GM21381 (cell line): ENCODE measurements around the gene PDX1.

Experiments used
- ATAC-seq: cut with Tn5 transposase; IDR thresholded peaks from one replicate; pipeline ENCODE4 v1.9.1; 2021; ENCODE audit warnings: mild to moderate bottlenecking, moderate library complexity; ENCODE audit not compliant: unreplicated experiment

Gene PDX1

GRCh38 chr13:27921961-27922882, 2.4 kb downstream of the PDX1 start:
- ATAC-seq: no peak

DNA sequence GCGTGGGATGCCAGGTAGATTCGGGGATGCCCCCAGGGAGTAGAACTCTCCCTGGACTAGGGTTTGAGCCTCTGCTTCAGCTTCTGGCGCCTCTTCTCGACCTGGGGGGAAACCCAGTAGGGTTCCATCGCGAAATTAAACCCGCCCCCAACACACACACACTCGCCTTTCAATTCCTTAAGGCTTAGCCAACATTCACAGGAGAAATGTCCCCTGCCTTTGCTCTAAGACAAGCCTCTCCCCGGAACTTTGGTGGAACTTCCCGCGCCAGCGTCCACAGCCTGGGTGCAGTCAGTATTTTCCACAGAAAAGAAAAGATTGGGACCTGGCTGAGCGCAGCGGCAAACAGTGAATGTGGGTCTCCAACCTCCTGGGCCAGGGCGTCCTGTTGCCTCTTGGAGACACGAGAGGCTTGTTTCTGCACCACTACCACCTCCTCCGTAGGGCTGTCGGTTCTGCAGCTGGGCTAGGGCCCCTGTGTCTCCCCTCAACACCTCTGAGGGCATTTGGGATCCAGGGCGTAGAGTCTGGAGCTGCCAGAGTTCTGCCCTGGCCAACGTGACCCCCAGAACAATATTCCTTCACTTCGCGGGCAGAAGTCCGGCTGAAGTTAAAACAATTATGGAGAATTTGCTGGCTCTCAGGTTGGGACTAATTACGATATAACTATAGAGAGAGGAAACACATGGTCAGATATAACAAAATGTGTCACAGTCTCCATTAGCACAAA, 3.2 kb downstream of the PDX1 start:
- no peak for ATAC-seq

GRCh38 chr13:27923794-27924528, 4.2 kb downstream of the PDX1 start:
- no peak for ATAC-seq

- ATAC-seq: no peak
These were observed 4.8 kb downstream of the PDX1 start for GRCh38 chr13:27924529-27925141.

DNA sequence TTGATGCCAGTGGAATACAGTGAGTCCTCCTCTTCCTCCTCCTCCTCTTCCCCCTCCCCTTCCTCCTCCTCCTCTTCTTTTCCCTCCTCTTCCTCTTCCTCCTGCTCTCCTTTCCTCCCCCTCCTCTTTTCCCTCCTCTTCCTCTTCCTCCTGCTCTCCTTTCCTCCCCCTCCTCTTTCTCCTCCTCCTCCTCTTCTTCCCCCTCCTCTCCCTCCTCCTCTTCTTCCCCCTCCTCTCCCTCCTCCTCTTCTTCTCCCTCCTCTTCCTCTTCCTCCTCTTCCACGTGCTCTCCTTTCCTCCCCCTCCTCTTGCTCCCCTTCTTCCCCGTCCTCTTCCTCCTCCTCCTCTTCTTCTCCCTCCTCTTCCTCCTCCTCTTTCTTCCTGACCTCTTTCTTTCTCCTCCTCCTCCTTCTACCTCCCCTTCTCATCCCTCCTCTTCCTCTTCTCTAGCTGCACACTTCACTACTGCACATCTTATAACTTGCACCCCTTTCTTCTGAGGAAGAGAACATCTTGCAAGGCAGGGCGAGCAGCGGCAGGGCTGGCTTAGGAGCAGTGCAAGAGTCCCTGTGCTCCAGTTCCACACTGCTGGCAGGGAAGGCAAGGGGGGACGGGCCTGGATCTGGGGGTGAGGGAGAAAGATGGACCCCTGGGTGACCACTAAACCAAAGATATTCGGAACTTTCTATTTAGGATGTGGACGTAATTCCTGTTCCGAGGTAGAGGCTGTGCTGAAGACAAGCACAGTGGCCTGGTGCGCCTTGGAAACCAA, 5.6 kb downstream of the PDX1 start:
- no peak for ATAC-seq

- ATAC-seq: no peak
These were observed 7.0 kb downstream of the PDX1 start for GRCh38 chr13:27926644-27927434.

DNA sequence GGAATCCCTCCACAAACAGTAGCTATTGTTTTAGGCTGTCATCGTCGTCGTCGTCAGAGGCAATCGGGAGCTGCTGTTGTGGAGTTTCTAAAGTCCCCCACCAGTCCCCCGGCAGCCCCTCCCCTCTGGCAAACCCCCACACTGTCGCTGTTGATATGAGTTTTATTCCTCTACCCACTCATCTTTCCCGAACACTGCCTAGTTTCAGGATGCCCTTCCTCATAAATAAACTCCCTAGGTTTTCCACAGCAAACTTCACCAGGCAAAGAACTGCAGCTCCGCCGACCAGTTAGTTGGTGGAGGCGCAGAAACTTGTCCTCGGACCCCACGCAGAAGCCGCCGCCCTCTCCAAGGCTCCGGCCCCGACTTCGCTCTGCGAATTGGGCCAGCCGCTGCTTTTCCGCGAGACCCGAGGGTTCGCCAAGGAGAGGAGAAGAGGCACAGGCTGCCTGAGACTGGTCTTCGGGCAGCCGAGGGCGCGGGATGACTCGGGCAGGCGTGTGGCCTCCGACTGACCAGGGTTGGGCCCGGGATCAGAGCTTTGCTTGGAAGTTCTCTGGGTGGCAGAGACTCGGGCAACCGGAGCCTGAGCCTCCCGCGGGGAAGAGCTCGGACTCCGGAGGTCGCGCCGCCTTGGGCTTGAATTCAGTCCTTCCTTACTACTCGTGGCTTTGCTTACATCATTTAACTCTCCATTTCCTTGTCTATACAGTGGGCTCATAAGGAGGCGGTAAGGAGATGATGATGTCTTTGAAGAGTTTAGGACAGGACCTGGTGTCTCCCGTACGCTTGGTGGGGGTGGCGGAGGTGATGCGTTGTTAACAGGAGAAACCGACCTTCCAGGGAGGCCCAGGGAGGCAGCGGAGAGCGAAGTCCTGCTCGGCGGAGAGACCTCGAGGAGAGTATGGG, 7.9 kb downstream of the PDX1 start:
- no peak for ATAC-seq

GRCh38 chr13:27928353-27928804, 8.6 kb downstream of the PDX1 start:
- no peak for ATAC-seq

GRCh38 chr13:27928805-27929753, 9.3 kb downstream of the PDX1 start:
- no peak for ATAC-seq

DNA sequence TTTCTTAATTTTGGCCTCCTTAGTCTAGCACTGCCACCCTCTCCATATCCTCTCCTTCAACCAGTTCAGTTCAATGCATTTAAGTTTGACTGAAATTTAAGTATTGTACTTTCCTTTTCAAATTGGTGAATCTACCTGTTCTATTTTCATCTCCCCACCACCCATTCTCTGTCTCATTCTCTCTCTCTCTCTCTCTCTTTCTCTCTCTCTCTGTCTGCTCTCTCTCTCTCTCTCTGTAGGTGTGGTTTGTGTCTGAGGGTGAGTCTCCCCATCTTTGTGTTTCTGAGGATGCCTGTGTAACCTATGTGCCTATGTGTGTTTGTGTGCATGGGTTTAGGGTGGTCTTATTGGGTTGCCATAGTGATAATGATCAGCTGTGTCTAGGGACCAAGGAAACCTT, 10.1 kb downstream of the PDX1 start:
- no peak for ATAC-seq

DNA sequence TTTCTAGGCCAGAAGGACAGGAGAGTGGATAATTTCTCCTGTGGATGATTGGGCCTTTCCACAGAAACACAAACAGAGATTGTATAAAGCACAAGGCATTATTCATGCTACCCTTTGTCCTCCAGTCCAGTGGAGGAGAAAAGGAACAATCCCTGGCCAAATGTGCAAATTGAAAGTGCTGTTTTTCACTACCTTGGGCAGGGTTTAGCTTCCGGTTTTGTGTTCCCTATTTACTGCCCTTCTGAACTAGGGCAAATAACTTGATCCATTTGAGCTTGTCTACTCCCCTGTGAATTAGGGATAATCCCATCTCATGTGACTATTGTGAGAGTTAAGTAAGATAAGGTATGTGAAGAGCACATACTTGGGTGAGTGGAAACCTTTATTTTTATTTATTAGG, 13.3 kb downstream of the PDX1 start:
- no peak for ATAC-seq

GRCh38 chr13:27933580-27934328, 14.0 kb downstream of the PDX1 start:
- ATAC-seq: no peak

- ATAC-seq: no peak
These were observed 23.2 kb downstream of the PDX1 start for GRCh38 chr13:27942972-27943371.

DNA sequence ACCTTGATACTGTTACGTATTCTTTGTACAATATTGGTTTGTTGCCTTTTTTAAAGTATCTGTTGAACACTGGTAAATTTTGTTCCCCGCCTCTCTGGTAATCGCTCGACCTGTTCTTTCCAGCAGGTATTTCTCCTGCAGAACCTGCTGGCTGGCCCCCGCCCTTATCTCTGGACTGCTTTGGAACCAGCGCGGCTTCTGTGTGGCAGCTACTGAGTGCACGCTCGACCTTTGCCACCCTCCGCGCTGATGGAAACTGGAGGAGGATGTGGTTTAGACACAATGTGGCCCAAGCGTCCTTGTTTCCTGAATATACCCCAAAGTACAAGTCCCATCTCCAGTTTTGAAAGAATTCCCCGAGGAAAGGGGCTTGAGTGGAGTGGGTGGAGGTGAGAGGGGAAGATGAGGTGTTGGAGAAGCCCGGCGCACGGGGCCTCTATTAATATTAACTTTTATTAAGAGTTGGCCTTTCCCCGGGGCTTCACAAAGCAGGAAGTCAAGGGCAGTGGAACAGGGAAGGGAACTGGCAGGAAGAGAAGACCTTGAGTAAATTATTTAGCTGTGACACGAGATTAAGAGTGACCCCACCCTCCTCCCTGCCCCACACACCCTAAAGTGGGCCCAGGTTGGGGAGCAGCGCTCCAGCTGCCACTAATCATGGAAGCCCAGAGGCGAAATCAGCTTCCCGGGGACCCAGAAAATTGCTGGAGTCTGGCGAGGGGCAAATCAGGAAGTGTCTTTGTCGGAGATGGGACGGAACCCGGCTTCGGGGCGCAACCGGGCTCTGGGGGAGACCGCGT, 33.3 kb downstream of the PDX1 start:
- ATAC-seq: peak; percentile 15

DNA sequence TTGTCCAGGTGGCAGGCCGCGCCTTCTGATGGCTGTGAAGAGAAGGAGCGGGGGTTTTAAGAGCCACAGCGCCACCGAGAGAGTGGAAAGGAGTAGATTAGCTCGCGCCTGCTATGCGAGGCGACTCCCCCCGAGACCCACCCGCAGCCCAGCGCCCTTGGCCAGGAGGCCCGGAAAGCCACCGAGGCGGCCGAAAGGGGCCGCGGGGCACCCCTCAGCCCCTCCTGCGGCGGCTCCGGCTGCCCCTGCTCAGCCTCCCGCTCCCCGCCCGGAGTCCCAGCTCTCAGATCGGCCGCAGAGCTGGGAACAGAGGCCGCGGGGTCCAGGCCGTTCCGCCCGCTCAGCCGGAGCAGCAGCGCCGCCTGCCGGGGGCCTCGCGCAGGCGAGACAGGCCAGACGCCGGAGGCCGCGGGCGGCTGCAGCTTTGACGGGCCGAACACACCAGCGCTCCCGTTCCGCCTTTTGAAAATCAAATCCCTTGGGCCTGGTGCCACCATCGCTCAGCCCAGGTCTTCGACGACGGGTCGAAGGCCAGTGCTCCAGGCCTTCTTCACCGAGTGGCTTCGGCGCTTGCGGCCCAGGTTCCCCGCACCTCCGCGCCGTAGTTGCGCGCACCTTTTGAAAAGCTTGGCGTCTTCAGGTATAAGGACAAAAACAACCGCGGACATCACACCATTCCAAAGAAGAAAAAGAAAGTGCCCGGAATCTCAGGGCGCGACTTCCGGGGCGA, 34.0 kb downstream of the PDX1 start:
- ATAC-seq: peak; percentile 88
